IMR-90 (cell line): Measurements from ENCODE around the gene DUOX2. TPM values are rescaled to one million over a fixed set of nuclear protein-coding genes. Genes with fewer than 3 reads are reported as not detected.
A peak's percentile ranks its signal among the peaks of the same experiment; 100 is the strongest.

Experiments used
- ATAC-seq: fragments of 200-7000 bp; cut with Tn5 transposase; 2 replicates; pipeline ENCODE4 v1.9.1; 2020; ENCODE audit warnings: low read depth, mild to moderate bottlenecking, moderate library complexity
- BruUV-seq: library from RNA; stranded (reverse); fragments of 400-500 nt; replicated peaks from 2 replicates; lab custom pipeline; 2021; lab: Mats Ljungman, UMichigan
- CTCF ChIA-PET: fragments of 300-600 bp; formaldehyde crosslinking; extraction: SDS; loops from one replicate; lab custom pipeline; 2021; ENCODE audit warnings: antibody characterized with exemption; lab: Yijun Ruan, JAX
- POLR2A ChIA-PET: fragments of 300-600 bp; sonication (Branson Sonifier 250); formaldehyde crosslinking; loops from one replicate; lab custom pipeline; 2022; ENCODE audit warnings: antibody characterized with exemption; ENCODE audit not compliant: unreplicated experiment; lab: Charles Lee
- DNase-seq: peaks from one replicate; pipeline ENCODE4 v3.0.0; 2013
- H2AFZ ChIP-seq: replicated peaks from 2 replicates; pipeline ENCODE3; 2013; ENCODE audit warnings: low read length, mild to moderate bottlenecking; ENCODE audit not compliant: poor library complexity
- H2AK5ac ChIP-seq: 2 replicates; pipeline ENCODE4 v1.6.1; 2013; ENCODE audit warnings: low read depth, low read length, inconsistent platforms
- H2AK9ac ChIP-seq: replicated peaks from 2 replicates; pipeline ENCODE3; 2013; ENCODE audit warnings: mild to moderate bottlenecking, low read depth, low read length, moderate library complexity; ENCODE audit not compliant: poor library complexity
- H2BK120ac ChIP-seq: 2 replicates; pipeline ENCODE4 v1.6.1; 2013; ENCODE audit warnings: low read depth, low read length, inconsistent platforms
- H2BK15ac ChIP-seq: 3 replicates; pipeline ENCODE4 v1.6.1; 2013; ENCODE audit warnings: low read depth, low read length, inconsistent platforms
- H2BK20ac ChIP-seq: 2 replicates; pipeline ENCODE4 v1.6.1; 2013; ENCODE audit warnings: low read depth, mild to moderate bottlenecking, inconsistent platforms, low read length, moderate library complexity
- H2BK5ac ChIP-seq: 2 replicates; pipeline ENCODE4 v1.6.1; 2013; ENCODE audit warnings: mild to moderate bottlenecking, low read depth, low read length, inconsistent platforms; ENCODE audit not compliant: poor library complexity, severe bottlenecking
- H3K14ac ChIP-seq: replicated peaks from 2 replicates; pipeline ENCODE4 v1.6.1; 2013; ENCODE audit warnings: low read depth, low read length, inconsistent platforms
- H3K18ac ChIP-seq: 2 replicates; pipeline ENCODE4 v1.6.1; 2013; ENCODE audit warnings: low read depth, low read length, control low read depth
- H3K23ac ChIP-seq: 2 replicates; pipeline ENCODE4 v1.6.1; 2013; ENCODE audit warnings: low read depth, low read length, inconsistent platforms
- H3K27ac ChIP-seq: 2 replicates; pipeline ENCODE4 v1.5.1; 2013; ENCODE audit warnings: mild to moderate bottlenecking, control low read depth, low read length; ENCODE audit not compliant: insufficient read depth
- H3K27me3 ChIP-seq: 2 replicates; pipeline ENCODE4 v1.6.1; 2013; ENCODE audit warnings: low read length; ENCODE audit not compliant: control insufficient read depth, insufficient read depth
- H3K36me3 ChIP-seq: 2 replicates; pipeline ENCODE4 v1.6.1; 2013; ENCODE audit warnings: low read length, mixed read lengths; ENCODE audit not compliant: control insufficient read depth, insufficient read depth
- H3K4ac ChIP-seq: 2 replicates; pipeline ENCODE4 v1.6.1; 2013; ENCODE audit warnings: low read depth, low read length, inconsistent platforms
- H3K4me1 ChIP-seq: 2 replicates; pipeline ENCODE4 v1.6.1; 2013; ENCODE audit warnings: low read length, mixed read lengths; ENCODE audit not compliant: control insufficient read depth, insufficient read depth
- H3K4me2 ChIP-seq: 2 replicates; pipeline ENCODE4 v1.6.1; 2013; ENCODE audit warnings: low read depth, mild to moderate bottlenecking, control low read depth, low read length, moderate library complexity
- H3K4me3 ChIP-seq: 2 replicates; pipeline ENCODE4 v1.5.1; 2013; ENCODE audit warnings: low read depth, mild to moderate bottlenecking, control low read depth, low read length, moderate library complexity; ENCODE audit not compliant: insufficient read depth
- H3K56ac ChIP-seq: 2 replicates; pipeline ENCODE4 v1.6.1; 2013; ENCODE audit warnings: low read length, inconsistent platforms; ENCODE audit not compliant: insufficient read depth; ENCODE audit errors: extremely low read depth
- H3K79me1 ChIP-seq, 2 experiments: 2 replicates each; pipeline ENCODE4 v1.6.1; 2013; ENCODE audit warnings: low read length in 2 of 2, inconsistent platforms in 1 of 2, low read depth in 1 of 2
- H3K9ac ChIP-seq: 2 replicates; pipeline ENCODE4 v1.6.1; 2013; ENCODE audit warnings: low read depth, low read length, control low read depth
- H3K9me1 ChIP-seq: 2 replicates; pipeline ENCODE4 v1.6.1; 2013; ENCODE audit warnings: low read length, inconsistent platforms; ENCODE audit not compliant: insufficient read depth
- H3K9me3 ChIP-seq: 2 replicates; pipeline ENCODE4 v1.6.1; 2013; ENCODE audit warnings: low read length; ENCODE audit not compliant: control insufficient read depth, insufficient read depth
- H4K20me1 ChIP-seq: 2 replicates; pipeline ENCODE4 v1.6.1; 2013; ENCODE audit warnings: low read length, inconsistent platforms; ENCODE audit not compliant: insufficient read depth
- H4K5ac ChIP-seq: 2 replicates; pipeline ENCODE4 v1.6.1; 2013; ENCODE audit warnings: mild to moderate bottlenecking, low read depth, low read length, control low read depth
- H4K8ac ChIP-seq, 2 experiments: 2 replicates each; pipeline ENCODE4 v1.6.1; 2013; ENCODE audit warnings: low read depth in 2 of 2, low read length in 2 of 2, control low read depth in 1 of 2, inconsistent platforms in 1 of 2
- H4K91ac ChIP-seq: 2 replicates; pipeline ENCODE4 v1.6.1; 2013; ENCODE audit warnings: low read depth, low read length, inconsistent platforms; ENCODE audit not compliant: insufficient read depth
- BHLHE40 ChIP-seq: fragments of 150-350 bp; IDR thresholded peaks from 2 replicates; pipeline ENCODE4 v1.6.1; 2016; ENCODE audit warnings: mild to moderate bottlenecking, low read depth, low read length
- CHD1 ChIP-seq: IDR thresholded peaks from 2 replicates; pipeline ENCODE4 v1.6.1; 2012; ENCODE audit warnings: low read depth, low read length, improper control_type of control experiment
- ELK1 ChIP-seq: fragments of 150-350 bp; IDR thresholded peaks from 2 replicates; pipeline ENCODE4 v1.6.1; 2016; ENCODE audit warnings: low read depth, mild to moderate bottlenecking, low read length, moderate library complexity, borderline replicate concordance
- FOS ChIP-seq: fragments of 150-350 bp; IDR thresholded peaks from 2 replicates; pipeline ENCODE4 v1.6.1; 2016; ENCODE audit warnings: low read depth, low read length
- MAFK ChIP-seq: IDR thresholded peaks from 2 replicates; pipeline ENCODE4 v1.6.1; 2012; ENCODE audit warnings: low read depth, low read length, improper control_type of control experiment
- MAZ ChIP-seq: IDR thresholded peaks from 2 replicates; pipeline ENCODE4 v1.6.1; 2012; ENCODE audit warnings: low read depth, mild to moderate bottlenecking, low read length, improper control_type of control experiment, moderate library complexity, borderline replicate concordance
- MXI1 ChIP-seq: IDR thresholded peaks from 2 replicates; pipeline ENCODE4 v1.6.1; 2012; ENCODE audit warnings: low read depth, mild to moderate bottlenecking, low read length, moderate library complexity, borderline replicate concordance
- NFE2L2 ChIP-seq: fragments of 150-350 bp; IDR thresholded peaks from 2 replicates; pipeline ENCODE4 v1.6.1; 2016; ENCODE audit warnings: low read depth, mild to moderate bottlenecking, low read length
- POLR2A ChIP-seq: IDR thresholded peaks from 2 replicates; pipeline ENCODE4 v1.6.1; 2012; ENCODE audit warnings: mild to moderate bottlenecking, low read depth, low read length
- RAD21 ChIP-seq: IDR thresholded peaks from 2 replicates; pipeline ENCODE4 v1.6.1; 2012; ENCODE audit warnings: low read length, improper control_type of control experiment
- RCOR1 ChIP-seq: IDR thresholded peaks from 2 replicates; pipeline ENCODE4 v1.6.1; 2012; ENCODE audit warnings: mild to moderate bottlenecking, low read length, improper control_type of control experiment; ENCODE audit not compliant: insufficient replicate concordance
- RFX5 ChIP-seq: IDR thresholded peaks from 2 replicates; pipeline ENCODE4 v1.8.0; 2012; ENCODE audit warnings: low read depth, mild to moderate bottlenecking, low read length, moderate library complexity
- SMC3 ChIP-seq: fragments of 150-350 bp; IDR thresholded peaks from 2 replicates; pipeline ENCODE4 v1.6.1; 2016; ENCODE audit warnings: low read depth, mild to moderate bottlenecking, antibody characterized with exemption, low read length, moderate library complexity
- USF2 ChIP-seq: fragments of 150-350 bp; IDR thresholded peaks from 2 replicates; pipeline ENCODE4 v1.6.1; 2017; ENCODE audit warnings: mild to moderate bottlenecking, antibody characterized with exemption, low read length, low read depth
- WGBS, 2 experiments: methylation state at CpG; one replicate each; pipeline versions ENCODE4 v1.1.5 to v1.1.7; 2013; ENCODE audit warnings: missing lambda C conversion rate in 2 of 2; ENCODE audit not compliant: insufficient read length in 1 of 2; ENCODE audit errors: extremely low coverage in 2 of 2; 5-methylcytosine and 5-hydroxymethylcytosine counted together
- dilution Hi-C: fragments of 300-500 bp; cut with HindIII; formaldehyde crosslinking; loops from one replicate; pipeline ENCODE4 v1.14.3; 2018; ENCODE audit warnings: low sequenced_read_pairs; ENCODE audit not compliant: unreplicated experiment
- in situ Hi-C: fragments of 300-500 bp; cut with MboI; formaldehyde crosslinking; loops from 3 replicates; pipeline ENCODE4 v1.14.3; 2019; ENCODE audit warnings: low sequenced_read_pairs, inconsistent platforms, mixed read lengths
- intact Hi-C: fragments of 100-400 bp; cut with micrococcal nuclease; formaldehyde crosslinking; loops from 2 replicates; pipeline ENCODE4 v1.10.0; 2022
- polyA plus RNA-seq, 3 experiments: library from polyadenylated mRNA; depleted of rRNA; stranded (reverse); fragments of >200 nt; gene quantifications; 2 replicates each; pipeline ENCODE4 v1.2.3, GENCODE V29; 2012; ENCODE audit warnings: low replicate concordance in 1 of 3
- total RNA-seq: library from RNA; depleted of rRNA; stranded (reverse); fragments of >200 nt; gene quantifications from 2 replicates; pipeline ENCODE4 v1.2.3, GENCODE V29; 2012

DUOX2 gene
- total and polyA plus RNA-seq, 2 of the 4 experiments (the other 2 are of a cell fraction) = not detected

- Histone ChIP-seq H3K36me3 (no peaks in the 10 kb centered on the region), H3K4ac (peak overlapping the region; percentile 58), H4K8ac (peak overlapping the region in 1 of 2 experiments; percentile 34; a peak in 1 of 4 replicates), H3K9ac (no peak overlapping the region), H3K4me3 (no peak overlapping the region), H2BK5ac (no peak overlapping the region), H3K14ac (0 out of 2 replicates have a peak overlapping the region, but pooled peaks have one; percentile 21), H2BK15ac (no peak overlapping the region; the same call in 2 of the 3 replicates), H3K27ac (no peak overlapping the region; the same call in 1 of the 2 replicates), H3K27me3 (no peaks in the 10 kb centered on the region), H3K9me1 (peaks cover 5% of the 10 kb centered on the region), H3K4me2 (no peak overlapping the region), H4K20me1 (no peaks in the 10 kb centered on the region), H2BK20ac (no peak overlapping the region), H2AFZ (peak overlapping the region; percentile 86), H4K91ac (peak overlapping the region; percentile 43; the same call in 1 of the 2 replicates), H4K5ac (no peak overlapping the region), H3K18ac (no peak overlapping the region), H3K9me3 (no peaks in the 10 kb centered on the region), H2AK5ac (peak overlapping the region; percentile 57), H3K79me1 (peaks cover 5 to 20% of the 10 kb centered on the region in 2 experiments), H2BK120ac (0 out of 2 replicates have a peak overlapping the region, but pooled peaks have one; percentile 14), H2AK9ac (peak overlapping the region; percentile 94), H3K23ac (no peak overlapping the region), H3K4me1 (peaks cover 8% of the 10 kb centered on the region), H3K56ac (no peak overlapping the region)
- dilution Hi-C loops (no loop called here), intact Hi-C loops (loop anchor here (1.0 kb wide), 3 partner anchors 37 to 294 kb away; no protein-coding TSS in a partner anchor), in situ Hi-C loops (loop anchor here (5.0 kb wide), 1 partner anchor 239 kb away; a partner anchor contains a TSS)
- ATAC-seq (peak; percentile 78), DNase-seq (peak; percentile 82)
- no TSS peak for BruUV-seq
- CTCF ChIA-PET = interaction anchor here (0.6 to 3.2 kb wide), 12 partner anchors 35 to 268 kb away, joined by 3 to 27 read pairs (median 4); a partner anchor contains a TSS
- 20% methylated on average over 1 of the region's 7 CpGs; no CpG with 5 or more reads in 1 of the 2 experiments for WGBS, 2 experiments
- POLR2A ChIA-PET = interaction anchor here (1.0 kb wide), 1 partner anchor 239 kb away, joined by 3 read pairs; a partner anchor contains a TSS
- TF ChIP-seq BHLHE40 = no peak
- TF ChIP-seq ELK1 = no peak
- peak; percentile 76 for TF ChIP-seq SMC3
- no peak for TF ChIP-seq MXI1
- TF ChIP-seq RFX5 = no peak
- peak; percentile 98 for TF ChIP-seq RAD21
- no peak; the same call in 1 of the 2 replicates for TF ChIP-seq USF2
- peak; percentile 64; the same call in 1 of the 2 replicates for TF ChIP-seq POLR2A
- TF ChIP-seq FOS = peak; percentile 26; the same call in 1 of the 2 replicates
- no peak for TF ChIP-seq CHD1
- peak; percentile 46; the same call in 1 of the 2 replicates for TF ChIP-seq MAZ
- TF ChIP-seq NFE2L2 = no peak
- no peak for TF ChIP-seq RCOR1
- TF ChIP-seq MAFK = no peak
These were observed 49.0 kb upstream of the DUOX2 start for GRCh38 chr15:45162771-45163507.
